Mucosa of stomach (tissue), 1 donor: ENCODE data around the gene ACOT6.

Experiments
- H3K27me3 ChIP-seq: one replicate; pipeline ENCODE4 v1.7.0; 2013; ENCODE audit warnings: mild to moderate bottlenecking, low read length; ENCODE audit not compliant: control insufficient read depth, insufficient read depth
- H3K36me3 ChIP-seq: one replicate; pipeline ENCODE4 v1.7.0; 2013; ENCODE audit warnings: low read length; ENCODE audit not compliant: control insufficient read depth, insufficient read depth
- H3K4me1 ChIP-seq: one replicate; pipeline ENCODE4 v1.7.0; 2013; ENCODE audit warnings: mild to moderate bottlenecking, low read length; ENCODE audit not compliant: control insufficient read depth, insufficient read depth
- H3K4me3 ChIP-seq: one replicate; pipeline ENCODE4 v1.7.0; 2013; ENCODE audit warnings: low read length
- H3K9ac ChIP-seq: one replicate; pipeline ENCODE4 v1.7.0; 2013; ENCODE audit warnings: mild to moderate bottlenecking, low read length, moderate library complexity
- H3K9me3 ChIP-seq: one replicate; pipeline ENCODE4 v1.7.0; 2013; ENCODE audit warnings: mild to moderate bottlenecking, low read length, moderate library complexity; ENCODE audit not compliant: control insufficient read depth
- donor health status: Pancreatic carcinoma.

The ACOT6 gene

GRCh38 chr14:73607241-73607640 is 5.1 kb upstream of the ACOT6 start:
- Histone ChIP-seq H3K9me3 (no peaks in the 10 kb centered on the region), H3K36me3 (no peaks in the 10 kb centered on the region), H3K9ac (no peak overlapping the region), H3K27me3 (no peaks in the 10 kb centered on the region), H3K4me1 (no peaks in the 10 kb centered on the region), H3K4me3 (no peak overlapping the region)

- Histone ChIP-seq H3K36me3 (no peaks in the 10 kb centered on the region), H3K27me3 (no peaks in the 10 kb centered on the region), H3K9ac (no peak overlapping the region), H3K4me3 (no peak overlapping the region), H3K9me3 (no peaks in the 10 kb centered on the region), H3K4me1 (no peaks in the 10 kb centered on the region)
Measured at GRCh38 chr14:73610687-73611086, 1.6 kb upstream of the ACOT6 start.

- Histone ChIP-seq H3K4me3 (peak overlapping the region; percentile 42), H3K9me3 (no peaks in the 10 kb centered on the region), H3K4me1 (no peaks in the 10 kb centered on the region), H3K27me3 (no peaks in the 10 kb centered on the region), H3K36me3 (no peaks in the 10 kb centered on the region), H3K9ac (peak overlapping the region; percentile 22)
Measured at GRCh38 chr14:73613046-73613383, 698 bp downstream of the ACOT6 start.

GRCh38 chr14:73613419-73613963 is 1.2 kb downstream of the ACOT6 start:
- H3K9me3 ChIP-seq: no peaks in the 10 kb centered on the region
- H3K9ac ChIP-seq: no peak overlapping the region

GRCh38 chr14:73616831-73617230 is 4.5 kb downstream of the ACOT6 start:
- Histone ChIP-seq H3K4me1 (no peaks in the 10 kb centered on the region), H3K27me3 (no peaks in the 10 kb centered on the region), H3K4me3 (no peak overlapping the region), H3K9ac (no peak overlapping the region), H3K9me3 (no peaks in the 10 kb centered on the region), H3K36me3 (no peaks in the 10 kb centered on the region)

More at GRCh38 chr14:73613419-73613963, 1.2 kb downstream of the ACOT6 start:
- no peaks in the 10 kb centered on the region for H3K36me3 ChIP-seq
- no peak overlapping the region for H3K4me3 ChIP-seq
- no peaks in the 10 kb centered on the region for H3K4me1 ChIP-seq
- H3K27me3 ChIP-seq: no peaks in the 10 kb centered on the region

- no peaks in the 10 kb centered on the region for H3K9me3 ChIP-seq
- H3K9ac ChIP-seq: no peak overlapping the region
- H3K27me3 ChIP-seq: no peaks in the 10 kb centered on the region
- H3K36me3 ChIP-seq: no peaks in the 10 kb centered on the region
- H3K4me3 ChIP-seq: no peak overlapping the region
- H3K4me1 ChIP-seq: no peaks in the 10 kb centered on the region
Measured at GRCh38 chr14:73619524-73619923, 7.2 kb downstream of the ACOT6 start.

GRCh38 chr14:73620268-73620667 is 8.0 kb downstream of the ACOT6 start:
- no peaks in the 10 kb centered on the region for H3K36me3 ChIP-seq
- H3K9ac ChIP-seq: no peak overlapping the region
- H3K4me1 ChIP-seq: no peaks in the 10 kb centered on the region
- no peak overlapping the region for H3K4me3 ChIP-seq
- no peaks in the 10 kb centered on the region for H3K9me3 ChIP-seq
- H3K27me3 ChIP-seq: no peaks in the 10 kb centered on the region

- H3K9ac ChIP-seq: no peak overlapping the region
- H3K36me3 ChIP-seq: no peaks in the 10 kb centered on the region
- H3K9me3 ChIP-seq: no peaks in the 10 kb centered on the region
- no peaks in the 10 kb centered on the region for H3K4me1 ChIP-seq
- H3K27me3 ChIP-seq: no peaks in the 10 kb centered on the region
- H3K4me3 ChIP-seq: no peak overlapping the region
Measured at GRCh38 chr14:73623504-73624054, 11.3 kb downstream of the ACOT6 start.

- Histone ChIP-seq H3K36me3 (no peaks in the 10 kb centered on the region), H3K9ac (no peak overlapping the region), H3K9me3 (no peaks in the 10 kb centered on the region), H3K4me3 (no peak overlapping the region), H3K4me1 (no peaks in the 10 kb centered on the region), H3K27me3 (no peaks in the 10 kb centered on the region)
Measured at GRCh38 chr14:73625706-73626105, 13.4 kb downstream of the ACOT6 start.

GRCh38 chr14:73627151-73627558 is 14.8 kb downstream of the ACOT6 start:
- H3K9me3 ChIP-seq: no peaks in the 10 kb centered on the region
- H3K9ac ChIP-seq: no peak overlapping the region

GRCh38 chr14:73630009-73630780 is 17.9 kb downstream of the ACOT6 start:
- H3K27me3 ChIP-seq: peaks cover 6% of the 10 kb centered on the region
- H3K9ac ChIP-seq: no peak overlapping the region
- peaks cover 4% of the 10 kb centered on the region for H3K4me1 ChIP-seq
- H3K4me3 ChIP-seq: no peak overlapping the region
- H3K9me3 ChIP-seq: no peaks in the 10 kb centered on the region
- no peaks in the 10 kb centered on the region for H3K36me3 ChIP-seq

More at GRCh38 chr14:73627151-73627558, 14.8 kb downstream of the ACOT6 start:
- Histone ChIP-seq H3K4me3 (no peak overlapping the region), H3K36me3 (no peaks in the 10 kb centered on the region), H3K4me1 (no peaks in the 10 kb centered on the region), H3K27me3 (no peaks in the 10 kb centered on the region)

- peaks cover 6% of the 10 kb centered on the region for H3K27me3 ChIP-seq
- peak overlapping the region; percentile 49 for H3K9ac ChIP-seq
- H3K36me3 ChIP-seq: no peaks in the 10 kb centered on the region
- peak overlapping the region; percentile 71 for H3K4me3 ChIP-seq
- H3K4me1 ChIP-seq: peaks cover 4% of the 10 kb centered on the region
- no peaks in the 10 kb centered on the region for H3K9me3 ChIP-seq
Measured at GRCh38 chr14:73633116-73634010, 21.0 kb downstream of the ACOT6 start.
